Hepatocyte (in vitro differentiated cells): ENCODE results near the gene SDK1. TPM values are rescaled to one million over a fixed set of nuclear protein-coding genes. Genes with fewer than 3 reads are reported as not detected.

Source experiments
- DNase-seq: peaks from one replicate; pipeline ENCODE4 v3.0.0-alpha.2; 2016; ENCODE audit warnings: low spot score
- H2AFZ ChIP-seq: fragments of 200-600 bp; sonication (generic); 2 replicates; pipeline ENCODE4 v1.6.0; 2016; ENCODE audit warnings: antibody characterized with exemption, mild to moderate bottlenecking
- H3K27ac ChIP-seq: fragments of 200-600 bp; sonication (generic); 2 replicates; pipeline ENCODE4 v1.5.1; 2016; ENCODE audit warnings: mild to moderate bottlenecking
- H3K27me3 ChIP-seq: fragments of 200-600 bp; sonication (generic); 2 replicates; pipeline ENCODE4 v1.6.1; 2016
- H3K36me3 ChIP-seq: fragments of 200-600 bp; sonication (generic); replicated peaks from 2 replicates; pipeline ENCODE4 v1.5.1; 2016; ENCODE audit warnings: low read depth; ENCODE audit not compliant: insufficient read depth
- H3K4me1 ChIP-seq: fragments of 200-600 bp; sonication (generic); 2 replicates; pipeline ENCODE4 v1.5.1; 2016; ENCODE audit warnings: mild to moderate bottlenecking, moderate library complexity; ENCODE audit not compliant: insufficient read depth
- H3K4me2 ChIP-seq: fragments of 200-600 bp; sonication (generic); 2 replicates; pipeline ENCODE4 v1.6.0; 2016
- H3K4me3 ChIP-seq: fragments of 200-600 bp; sonication (generic); 2 replicates; pipeline ENCODE4 v1.5.1; 2016; ENCODE audit warnings: mild to moderate bottlenecking
- H3K79me2 ChIP-seq: fragments of 200-600 bp; sonication (generic); 2 replicates; pipeline ENCODE4 v1.6.0; 2017; ENCODE audit warnings: mild to moderate bottlenecking
- H3K9me2 ChIP-seq: fragments of 200-600 bp; sonication (generic); replicated peaks from 2 replicates; pipeline ENCODE4 v1.6.0; 2017; ENCODE audit warnings: mild to moderate bottlenecking; ENCODE audit not compliant: insufficient read depth
- H3K9me3 ChIP-seq: fragments of 200-600 bp; sonication (generic); 2 replicates; pipeline ENCODE4 v1.5.1; 2016; ENCODE audit warnings: low read depth, mild to moderate bottlenecking
- H4K20me1 ChIP-seq: fragments of 200-600 bp; sonication (generic); 2 replicates; pipeline ENCODE4 v1.6.0; 2016; ENCODE audit warnings: mild to moderate bottlenecking; ENCODE audit not compliant: insufficient read depth, poor library complexity, severe bottlenecking
- CTCF ChIP-seq: fragments of 200-600 bp; sonication (generic); IDR thresholded peaks from 2 replicates; pipeline ENCODE4 v1.5.1; 2016; ENCODE audit warnings: antibody characterized with exemption, mild to moderate bottlenecking; ENCODE audit not compliant: poor library complexity
- EZH2 ChIP-seq: fragments of 200-600 bp; sonication (generic); IDR thresholded peaks from 2 replicates; pipeline ENCODE4 v1.6.1; 2016; ENCODE audit warnings: antibody characterized with exemption, mild to moderate bottlenecking, borderline replicate concordance
- EZH2phosphoT487 ChIP-seq: fragments of 200-600 bp; sonication (generic); IDR thresholded peaks from one replicate; pipeline ENCODE4 v1.6.1; 2018; ENCODE audit warnings: antibody characterized with exemption, mild to moderate bottlenecking, low read depth, moderate library complexity; ENCODE audit not compliant: unreplicated experiment, severe bottlenecking
- WGBS: methylation state at CpG from one replicate; pipeline ENCODE4 v1.1.6; 2016; ENCODE audit warnings: low lambda C conversion rate; ENCODE audit errors: missing lambda C conversion rate; 5-methylcytosine and 5-hydroxymethylcytosine counted together
- polyA plus RNA-seq: library from polyadenylated mRNA; unstranded; fragments of >200 nt; fragmentation: Nextera tagmentation; extraction: Ambion mirVana; gene quantifications from 2 replicates; pipeline ENCODE4 v1.2.1, GENCODE V29; 2016
- total RNA-seq: library from RNA; depleted of rRNA; stranded (reverse); fragments of >200 nt; gene quantifications from 2 replicates; pipeline ENCODE4 v1.2.3, GENCODE V29; 2014

Gene SDK1
- total and polyA plus RNA-seq, 2 experiments from 2014 or later: 4.3 to 10.0 TPM

DNA sequence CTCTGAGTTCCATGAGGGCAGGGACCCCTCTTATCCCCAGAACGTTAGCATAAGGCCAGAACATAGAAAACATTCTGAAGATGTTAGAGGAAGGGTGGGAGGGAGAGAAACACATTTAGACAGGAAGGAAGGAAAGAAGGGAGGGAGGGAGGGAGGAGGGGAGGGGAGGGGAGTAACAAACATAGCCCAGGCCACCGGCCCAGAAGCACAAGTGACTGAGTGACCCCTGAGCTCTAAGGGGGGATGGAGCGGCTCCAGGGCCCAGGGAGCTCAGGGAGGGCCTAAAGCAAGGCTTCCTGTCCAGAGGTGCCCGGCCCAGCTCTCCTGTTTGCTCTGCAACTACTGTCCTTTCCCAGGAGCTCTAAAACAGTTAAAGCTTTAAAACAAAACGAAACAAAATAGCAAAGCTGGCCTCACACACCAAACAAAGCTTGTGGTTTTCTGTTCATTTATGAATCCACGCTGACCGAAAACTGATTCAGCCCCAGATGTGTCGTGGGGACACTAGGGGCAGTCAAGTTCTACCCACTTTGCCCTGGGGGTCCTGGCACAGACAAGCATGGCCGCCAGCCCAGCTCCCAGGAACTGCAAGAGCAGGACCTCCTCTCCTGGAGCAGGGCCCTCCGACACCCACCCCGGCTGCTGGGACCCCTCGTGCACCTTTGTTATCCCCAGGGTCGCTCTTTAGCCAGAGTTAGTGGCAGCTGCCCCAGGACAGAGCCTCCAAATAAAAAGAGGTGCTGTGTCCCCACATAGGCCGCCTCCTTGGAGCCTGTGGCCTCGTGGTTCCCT lies 884.9 kb downstream of the SDK1 start:
- DNase-seq: no peak
- H3K27ac ChIP-seq: peak overlapping the region; percentile 16
- H4K20me1 ChIP-seq: no peaks in the 10 kb centered on the region

DNA sequence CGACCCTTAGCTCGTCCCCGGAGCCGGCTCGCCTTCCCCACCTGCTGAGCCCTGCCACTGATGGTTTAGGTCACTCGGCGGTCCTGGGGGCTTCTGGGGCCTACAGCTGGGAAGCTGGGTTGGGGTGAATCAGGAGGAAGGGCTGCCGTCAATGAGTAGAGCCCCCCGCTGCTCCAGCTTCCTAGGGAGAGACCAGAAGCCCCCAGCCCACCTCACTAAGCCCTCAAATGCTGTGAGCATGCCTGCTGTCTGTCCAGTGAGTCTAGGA lies 885.4 kb downstream of the SDK1 start:
- Histone ChIP-seq H3K4me3 (no peak overlapping the region), H3K27ac (no peak overlapping the region), H3K4me1 (no peaks in the 10 kb centered on the region), H3K79me2 (no peaks in the 10 kb centered on the region), H3K4me2 (no peak overlapping the region), H3K36me3 (no peaks in the 10 kb centered on the region), H2AFZ (no peak overlapping the region), H3K27me3 (no peaks in the 10 kb centered on the region), H3K9me3 (no peaks in the 10 kb centered on the region), H4K20me1 (no peaks in the 10 kb centered on the region), H3K9me2 (no peaks in the 10 kb centered on the region)
- WGBS: 93% methylated on average over 9 of the region's 9 CpGs
- TF ChIP-seq CTCF (no peak), EZH2phosphoT487 (no peak), EZH2 (no peak)
- no peak for DNase-seq

More for the DNA sequence above, 884.9 kb downstream of the SDK1 start:
- Histone ChIP-seq H3K79me2 (no peaks in the 10 kb centered on the region), H3K4me2 (no peak overlapping the region), H3K36me3 (no peaks in the 10 kb centered on the region), H3K27me3 (no peaks in the 10 kb centered on the region), H3K4me3 (no peak overlapping the region), H3K9me3 (no peaks in the 10 kb centered on the region), H3K4me1 (no peaks in the 10 kb centered on the region), H3K9me2 (no peaks in the 10 kb centered on the region), H2AFZ (no peak overlapping the region)
- no peak for TF ChIP-seq EZH2phosphoT487
- TF ChIP-seq CTCF: no peak
- TF ChIP-seq EZH2: no peak
- WGBS: 80% methylated on average over 14 of the region's 15 CpGs

- Histone ChIP-seq H3K4me1 (no peaks in the 10 kb centered on the region), H3K36me3 (no peaks in the 10 kb centered on the region), H3K27me3 (no peaks in the 10 kb centered on the region), H3K9me3 (no peaks in the 10 kb centered on the region), H2AFZ (no peak overlapping the region), H3K27ac (no peak overlapping the region), H3K79me2 (no peaks in the 10 kb centered on the region), H4K20me1 (no peaks in the 10 kb centered on the region), H3K9me2 (no peaks in the 10 kb centered on the region), H3K4me2 (peak overlapping the region; percentile 47), H3K4me3 (no peak overlapping the region)
- whole genome bisulfite sequencing: 64% methylated on average over 3 of the region's 3 CpGs
- TF ChIP-seq CTCF (no peak), EZH2 (no peak), EZH2phosphoT487 (no peak)
- DNase-seq: no peak
These were observed 887.6 kb downstream of the SDK1 start for GRCh38 chr7:4188651-4189050.
